ENCODE measurements around the gene GLOD5.

GLOD5 gene

GRCh38 chrX:48786341-48786800, 24.8 kb downstream of the GLOD5 start, which contains the start of gene GATA1:
Gene GATA1 (plus strand): TSS chrX:48786590. CDS start chrX:48791110, 4,520 bp downstream.
- no peak within 1 kb of the TSS for H3K27ac ChIP-seq
- no peak for DNase-seq (ENCODE audit: low spot score)
- no peak for TF ChIP-seq CTCF (IDR thresholded peaks at IDR 0.05)
- H3K4me3 ChIP-seq, result no peak within 1 kb of the TSS

- Histone ChIP-seq H3K27ac (no peak overlapping the region), H3K4me3 (no peak overlapping the region)
- no peak for DNase-seq (ENCODE audit: low spot score)
- no peak for TF ChIP-seq CTCF (IDR thresholded peaks at IDR 0.05)
Measured at GRCh38 chrX:48786825-48787504, 25.4 kb downstream of the GLOD5 start.

DNA sequence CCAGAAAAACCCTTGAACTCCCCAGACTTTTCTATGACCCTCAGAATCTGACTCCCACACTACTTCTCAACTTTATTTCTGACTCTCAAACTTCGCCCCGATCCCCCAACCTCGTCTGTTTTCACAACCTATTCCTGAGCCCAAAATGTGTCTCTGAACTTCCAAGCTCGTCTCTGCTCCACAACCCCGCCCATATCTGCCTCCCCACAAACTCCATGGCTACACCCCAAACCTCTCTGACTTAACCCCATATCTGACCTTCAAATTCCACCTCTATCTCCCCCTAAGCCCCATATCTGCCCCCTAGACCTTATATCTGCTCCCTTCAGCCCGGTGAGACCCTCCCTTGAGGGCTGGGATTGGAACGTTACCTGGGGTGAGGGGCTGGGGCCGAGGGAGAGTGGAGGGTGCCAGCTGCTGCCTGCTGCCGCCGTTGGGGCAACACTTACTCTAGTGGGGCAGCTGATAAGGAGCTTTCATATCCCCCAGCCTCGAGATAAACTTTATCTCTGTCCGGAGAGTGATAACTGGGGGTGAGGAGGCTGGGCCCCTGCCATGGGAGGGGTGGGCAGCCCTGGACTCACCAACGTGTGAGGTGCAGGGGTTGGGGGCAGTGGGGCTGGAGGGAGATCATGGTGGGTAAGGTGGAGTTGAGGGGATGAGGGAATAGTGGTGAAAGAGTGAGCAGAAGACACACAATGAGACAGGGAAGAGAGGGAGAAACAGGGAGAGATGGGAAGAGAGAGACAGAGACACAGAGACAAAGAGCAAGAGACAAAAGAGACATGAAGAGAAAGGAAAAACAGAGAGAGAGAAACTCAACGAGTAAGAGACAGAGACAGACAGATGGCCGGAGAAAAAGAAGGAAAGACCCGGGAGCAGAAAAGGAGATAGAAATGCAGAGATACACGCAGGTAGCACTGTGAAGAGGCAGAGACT, 26.2 kb downstream of the GLOD5 start:
- no peak for DNase-seq (ENCODE audit: low spot score)
- H3K27ac ChIP-seq, result no peak overlapping the region
- no peak for TF ChIP-seq CTCF (IDR thresholded peaks at IDR 0.05)
- no peak overlapping the region for H3K4me3 ChIP-seq

GRCh38 chrX:48789366-48790220, 28.0 kb downstream of the GLOD5 start:
- no peak overlapping the region for H3K27ac ChIP-seq
- no peak for DNase-seq (ENCODE audit: low spot score)
- H3K4me3 ChIP-seq, result no peak overlapping the region
- TF ChIP-seq CTCF (IDR thresholded peaks at IDR 0.05), result no peak

- no peak for DNase-seq (ENCODE audit: low spot score)
- Histone ChIP-seq H3K4me3 (no peak overlapping the region), H3K27ac (no peak overlapping the region)
- no peak for TF ChIP-seq CTCF (IDR thresholded peaks at IDR 0.05)
Measured at GRCh38 chrX:48790477-48790876, 28.9 kb downstream of the GLOD5 start.

DNA sequence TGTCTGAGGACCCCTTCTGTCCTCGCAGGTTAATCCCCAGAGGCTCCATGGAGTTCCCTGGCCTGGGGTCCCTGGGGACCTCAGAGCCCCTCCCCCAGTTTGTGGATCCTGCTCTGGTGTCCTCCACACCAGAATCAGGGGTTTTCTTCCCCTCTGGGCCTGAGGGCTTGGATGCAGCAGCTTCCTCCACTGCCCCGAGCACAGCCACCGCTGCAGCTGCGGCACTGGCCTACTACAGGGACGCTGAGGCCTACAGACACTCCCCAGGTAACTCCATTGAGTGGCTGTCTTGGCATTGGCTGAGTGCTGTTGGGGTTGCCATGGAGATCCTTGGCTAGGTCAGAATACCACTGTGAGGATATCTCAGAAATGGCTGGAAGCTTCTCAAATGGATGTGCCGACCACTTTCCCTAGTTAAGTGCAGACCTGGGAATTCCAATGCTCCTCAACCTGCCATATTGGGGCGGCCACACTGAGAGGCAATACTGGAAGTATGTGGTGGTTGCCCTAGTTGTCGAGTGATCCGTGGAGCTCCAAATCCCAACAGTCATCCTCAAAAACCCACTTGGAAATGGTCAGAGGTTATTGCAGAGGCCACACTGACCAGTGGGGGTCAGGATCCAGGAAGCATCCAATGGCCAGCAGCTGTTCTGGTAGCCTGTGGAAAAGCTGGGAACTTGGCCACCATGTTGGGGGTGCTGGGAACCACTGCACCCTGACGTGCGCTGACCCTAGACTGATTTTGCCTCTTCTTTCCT, 29.7 kb downstream of the GLOD5 start:
- no peak for DNase-seq (ENCODE audit: low spot score)
- no peak overlapping the region for H3K27ac ChIP-seq
- no peak for TF ChIP-seq CTCF (IDR thresholded peaks at IDR 0.05)
- H3K4me3 ChIP-seq, result no peak overlapping the region

Measured in coronary artery (tissue), 2 donors.